Measurements from ENCODE around the gene TATDN2. TPM values are rescaled to one million over a fixed set of nuclear protein-coding genes. Genes with fewer than 3 reads are reported as not detected.
A peak's percentile ranks its signal among the peaks of the same experiment; 100 is the strongest.

Gene TATDN2
- total and polyA plus RNA-seq, 8 donors = 29.1 to 42.1 (median 36.1) TPM

GRCh38 chr3:10245081-10245712 is 3.1 kb upstream of the TATDN2 start:
- Histone ChIP-seq H3K27ac (peak overlapping the region in 1 of 2 donors; percentile 68), H3K9me3 (peaks cover 0 to 23% of the 10 kb centered on the region in 2 donors), H3K4me1 (peaks cover 0 to 48% of the 10 kb centered on the region in 2 donors), H3K4me3 (no peak overlapping the region), H3K36me3 (peaks cover 0 to 56% of the 10 kb centered on the region in 2 donors), H3K27me3 (no peaks in the 10 kb centered on the region)
- intact Hi-C loops (cut with DNase I) = no loop called here
- TF ChIP-seq, protein P1, sequence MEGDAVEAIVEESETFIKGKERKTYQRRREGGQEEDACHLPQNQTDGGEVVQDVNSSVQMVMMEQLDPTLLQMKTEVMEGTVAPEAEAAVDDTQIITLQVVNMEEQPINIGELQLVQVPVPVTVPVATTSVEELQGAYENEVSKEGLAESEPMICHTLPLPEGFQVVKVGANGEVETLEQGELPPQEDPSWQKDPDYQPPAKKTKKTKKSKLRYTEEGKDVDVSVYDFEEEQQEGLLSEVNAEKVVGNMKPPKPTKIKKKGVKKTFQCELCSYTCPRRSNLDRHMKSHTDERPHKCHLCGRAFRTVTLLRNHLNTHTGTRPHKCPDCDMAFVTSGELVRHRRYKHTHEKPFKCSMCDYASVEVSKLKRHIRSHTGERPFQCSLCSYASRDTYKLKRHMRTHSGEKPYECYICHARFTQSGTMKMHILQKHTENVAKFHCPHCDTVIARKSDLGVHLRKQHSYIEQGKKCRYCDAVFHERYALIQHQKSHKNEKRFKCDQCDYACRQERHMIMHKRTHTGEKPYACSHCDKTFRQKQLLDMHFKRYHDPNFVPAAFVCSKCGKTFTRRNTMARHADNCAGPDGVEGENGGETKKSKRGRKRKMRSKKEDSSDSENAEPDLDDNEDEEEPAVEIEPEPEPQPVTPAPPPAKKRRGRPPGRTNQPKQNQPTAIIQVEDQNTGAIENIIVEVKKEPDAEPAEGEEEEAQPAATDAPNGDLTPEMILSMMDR (IDR thresholded peaks at IDR 0.05) = no peak
- no peak for DNase-seq
- ATAC-seq = no peak

- intact Hi-C loops (cut with DNase I) = no loop called here
- TF ChIP-seq, protein P1 (IDR thresholded peaks at IDR 0.05) = no peak
- DNase-seq = no peak
- peaks cover 0 to 42% of the 10 kb centered on the region in 2 donors for H3K36me3 ChIP-seq
- H3K27ac ChIP-seq = peak overlapping the region; percentile 64 to 88
- H3K4me3 ChIP-seq = peak overlapping the region; percentile 64 to 90
- ATAC-seq = no peak
- H3K27me3 ChIP-seq = no peaks in the 10 kb centered on the region
- H3K9me3 ChIP-seq = peaks cover 0 to 23% of the 10 kb centered on the region in 2 donors
- peaks cover 7 to 62% of the 10 kb centered on the region in 2 donors for H3K4me1 ChIP-seq
These were observed 528 bp upstream of the TATDN2 start for GRCh38 chr3:10247679-10248183.

- Histone ChIP-seq H3K9me3 (peaks cover 0 to 21% of the 10 kb centered on the region in 2 donors), H3K4me1 (peaks cover 7 to 63% of the 10 kb centered on the region in 2 donors), H3K27me3 (no peaks in the 10 kb centered on the region), H3K4me3 (peak overlapping the region; percentile 64 to 90), H3K36me3 (peaks cover 0 to 42% of the 10 kb centered on the region in 2 donors), H3K27ac (peak overlapping the region; percentile 81 to 88)
- peak; percentile 30 for ATAC-seq
- TF ChIP-seq, protein P1 (IDR thresholded peaks at IDR 0.05) = no peak
- intact Hi-C loops (cut with DNase I) = no loop called here
- peak; percentile 12 to 88 (median 29) for DNase-seq
These were observed 907 bp downstream of the TATDN2 start for GRCh38 chr3:10248984-10249748.

DNA sequence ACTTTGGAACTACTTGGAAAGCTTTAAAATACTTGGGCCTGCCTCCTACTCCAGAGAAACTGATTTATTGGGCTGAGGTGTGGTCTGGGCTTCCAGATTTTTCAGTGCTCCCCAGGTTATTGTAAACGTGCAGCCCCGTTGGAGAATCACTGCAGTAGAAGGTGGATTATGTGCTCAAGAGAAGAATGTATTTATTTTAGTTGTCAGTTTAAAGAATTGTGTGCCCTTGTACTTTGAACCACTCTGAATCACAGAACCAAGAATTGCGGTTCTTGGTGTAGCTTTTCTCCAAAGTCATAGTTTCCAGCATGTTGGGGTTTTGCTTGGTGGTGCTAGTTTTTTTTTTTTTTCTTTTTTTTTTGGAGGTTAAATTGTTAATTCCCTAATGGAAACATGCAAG is 1.6 kb downstream of the TATDN2 start:
- H3K4me3 ChIP-seq = peak overlapping the region; percentile 64 to 90
- no peak for ATAC-seq
- peaks cover 7 to 63% of the 10 kb centered on the region in 2 donors for H3K4me1 ChIP-seq
- intact Hi-C loops (cut with DNase I) = no loop called here
- peaks cover 0 to 15% of the 10 kb centered on the region in 2 donors for H3K9me3 ChIP-seq
- peaks cover 0 to 42% of the 10 kb centered on the region in 2 donors for H3K36me3 ChIP-seq
- DNase-seq = no peak
- no peak overlapping the region for H3K27ac ChIP-seq
- no peaks in the 10 kb centered on the region for H3K27me3 ChIP-seq
- TF ChIP-seq, protein P1 (IDR thresholded peaks at IDR 0.05) = no peak

- peaks cover 0 to 38% of the 10 kb centered on the region in 2 donors for H3K36me3 ChIP-seq
- TF ChIP-seq, protein P1 (IDR thresholded peaks at IDR 0.05) = no peak
- ATAC-seq = no peak
- H3K4me3 ChIP-seq = no peak overlapping the region
- no peaks in the 10 kb centered on the region for H3K27me3 ChIP-seq
- H3K27ac ChIP-seq = no peak overlapping the region
- intact Hi-C loops (cut with DNase I) = no loop called here
- DNase-seq = no peak
- peaks cover 7 to 60% of the 10 kb centered on the region in 2 donors for H3K4me1 ChIP-seq
- peaks cover 0 to 3% of the 10 kb centered on the region in 2 donors for H3K9me3 ChIP-seq
These were observed 2.7 kb downstream of the TATDN2 start for GRCh38 chr3:10251006-10251405.

All from left lung (tissue), 10 donors.